ENCODE data around the gene VIPR2.

GRCh38 chr7:159033473-159033825 is 111.2 kb downstream of the VIPR2 start:
- TF ChIP-seq ISL1 (CRISPR knock-in tag; IDR thresholded peaks at IDR 0.05) (no peak), ZFP30 (CRISPR knock-in tag; IDR thresholded peaks at IDR 0.05) (no peak), CSRNP3 (CRISPR knock-in tag; IDR thresholded peaks at IDR 0.05) (no peak), PPARA (CRISPR knock-in tag; IDR thresholded peaks at IDR 0.05; ENCODE audit: borderline replicate concordance) (no peak), ARNTL (CRISPR knock-in tag; IDR thresholded peaks at IDR 0.05; ENCODE audit: borderline replicate concordance, low read depth) (no peak), PATZ1 (CRISPR knock-in tag; IDR thresholded peaks at IDR 0.05; ENCODE audit: borderline replicate concordance) (no peak), CREB5 (CRISPR knock-in tag; IDR thresholded peaks at IDR 0.05; ENCODE audit: low read depth) (no peak), TCF4 (CRISPR knock-in tag; IDR thresholded peaks at IDR 0.05; ENCODE audit: borderline replicate concordance) (no peak), TOX (CRISPR knock-in tag; IDR thresholded peaks at IDR 0.05; ENCODE audit: borderline replicate concordance) (no peak), ZNF8 (CRISPR knock-in tag; IDR thresholded peaks at IDR 0.05) (no peak), RARB (CRISPR knock-in tag; IDR thresholded peaks at IDR 0.05) (no peak)
